Heart left ventricle (tissue), 16 donors: ENCODE measurements around the gene ADAMTS3. TPM values are rescaled to one million over a fixed set of nuclear protein-coding genes. Genes with fewer than 3 reads are reported as not detected.

Experiments
- ATAC-seq, 4 donors: fragments of 200-7000 bp; cut with Tn5 transposase; one replicate each; pipeline ENCODE4 v1.9.1; 2020 to 2022; ENCODE audit warnings: moderate library complexity in 4 of 4, mild to moderate bottlenecking in 3 of 4, moderate number of reproducible peaks in 1 of 4
- DNase-seq, 5 donors: peaks; one replicate each; pipeline ENCODE4 v3.0.0-alpha.2; 2020
- H3K27ac ChIP-seq, 12 donors: fragments of 200-600 bp; sonication (generic) in 4 of 12; one replicate each; pipeline versions ENCODE4 v1.5.0 to v1.8.0; 2016 to 2022; ENCODE audit warnings: mild to moderate bottlenecking in 2 of 12
- H3K27me3 ChIP-seq, 9 donors: fragments of 200-600 bp; sonication (generic) in 2 of 9; one replicate each; pipeline versions ENCODE4 v1.5.1 to v1.8.0; 2016 to 2022; ENCODE audit warnings: mild to moderate bottlenecking in 3 of 9
- H3K36me3 ChIP-seq, 9 donors: fragments of 200-600 bp; sonication (generic) in 2 of 9; one replicate each; pipeline versions ENCODE4 v1.5.0 to v1.8.0; 2018 to 2022; ENCODE audit warnings: mild to moderate bottlenecking in 2 of 9
- H3K4me1 ChIP-seq, 12 donors: fragments of 200-600 bp; sonication (generic) in 4 of 12; one replicate each; pipeline versions ENCODE4 v1.5.0 to v1.8.0; 2016 to 2022; ENCODE audit warnings: mild to moderate bottlenecking in 3 of 12
- H3K4me3 ChIP-seq, 12 donors: fragments of 200-600 bp; sonication (generic) in 4 of 12; one replicate each; pipeline versions ENCODE4 v1.5.0 to v1.8.0; 2017 to 2022; ENCODE audit warnings: mild to moderate bottlenecking in 9 of 12, moderate library complexity in 4 of 12
- H3K9me3 ChIP-seq, 12 donors: fragments of 200-600 bp; sonication (generic) in 4 of 12; one replicate each; pipeline versions ENCODE4 v1.5.0 to v1.8.0; 2016 to 2022; ENCODE audit warnings: mild to moderate bottlenecking in 1 of 12
- POLR2A ChIP-seq, 2 donors: fragments of 450-650 bp; IDR thresholded peaks; one replicate each; pipeline ENCODE4 v1.6.1; 2017; ENCODE audit warnings: antibody characterized with exemption in 2 of 2, mild to moderate bottlenecking in 2 of 2, moderate library complexity in 2 of 2
- WGBS, 4 donors: extraction: QIAGEN DNeasy Blood & Tissue Kit in 2 of 4; methylation state at CpG; one replicate each; pipeline versions ENCODE4 v1.1.5 to v1.1.7; 2013 to 2018; 5-methylcytosine and 5-hydroxymethylcytosine counted together
- intact Hi-C, 10 donors: fragments of 100-400 bp; cut with DNase I; formaldehyde crosslinking; loops; one replicate each; pipeline versions ENCODE4 v1.11.1 to v1.14.2; 2022
- polyA plus RNA-seq, 2 donors: library from polyadenylated mRNA; stranded (reverse); fragments of 200-250 nt; gene quantifications; one replicate each; pipeline ENCODE4 v1.2.3, GENCODE V29; 2013
- total RNA-seq, 9 donors: library from RNA; depleted of rRNA in 2 of 9; stranded (reverse); fragments of >200 nt in 2 of 9; fragmentation: NEBNext Ultra II Directional in 3 of 9; extraction: Animal tissue kit (Norgen Biotek cat#: 25700) in 3 of 9; gene quantifications; one replicate each; pipeline versions ENCODE4 v1.1.0 to v1.2.4, GENCODE V29; 2016 to 2023
- TF ChIP-seq, protein P1 (sequence below), 12 donors: fragments of 200-600 bp; sonication (generic) in 4 of 12; IDR thresholded peaks; one replicate each; pipeline versions ENCODE4 v1.5.0 to v1.8.0; 2018 to 2022; ENCODE audit warnings: antibody characterized with exemption in 12 of 12, mild to moderate bottlenecking in 5 of 12
- donor health status: ischemic (EF 13 %, LVEDD 7.1; RV severe dilation, severe dysfunction).
- donor health status: healthy with polysubstance abuse.
- donor health status: DM: no; HTN: yes; CAD: no.
- donor health status: DM: no; HTN: no; CAD: no.
- donor health status: ischemic (EF 25% LVEDD 6.9; RV normal size, moderate dysfunction).
- donor health status: ischemic (EF 25% LVEDD 5.7; RV mildly dilated, moderate dysfunction).
- donor health status: healthy.
- donor health status: DM: yes; HTN: yes; CAD: no.
- donor health status: ischemic (EF 35%, LVEDD 5.7; RV mildly dilated, moderate dysfunction).
- donor health status: nonischemic (EF 11% LVEDD 7.7; RV severe dilation, severe dysfunction).
- donor health status: DM: yes; HTN: yes; CAD: no.
- donor health status: PGD.
- donor health status: ischemic (EF 29% LVEDD 5.4; RV normal size, mild dysfunction).
- donor health status: nonischemic (EF 23%, LVEDD 6.1; RV moderate dilation, normal function).

ADAMTS3 gene
- total and polyA plus RNA-seq, 11 donors: 0.08 to 3.3 (median 0.42) TPM; not detected in 1

DNA sequence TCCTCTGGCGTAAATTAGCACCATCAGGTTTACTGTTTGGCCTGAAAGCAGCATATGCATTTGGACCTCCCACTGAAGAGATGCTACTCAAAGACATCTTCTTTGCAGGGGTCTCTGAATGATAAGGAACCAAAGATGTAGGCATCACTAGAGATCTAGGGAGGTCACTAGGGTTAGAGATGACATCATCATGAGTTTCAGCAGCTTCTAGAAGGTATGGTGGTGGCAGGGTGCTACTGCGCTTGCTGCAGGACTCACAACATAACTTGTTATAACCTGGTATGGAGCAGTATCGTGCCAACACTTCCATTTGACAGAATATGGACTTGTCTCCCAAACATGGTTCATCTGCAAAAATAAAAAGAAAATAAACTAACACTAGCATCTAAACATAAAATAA is 285.7 kb downstream of the ADAMTS3 start:
- WGBS, 4 donors: 92 to 97% (median 93%) methylated on average over 3 of the region's 3 CpGs
- TF ChIP-seq, protein P1, sequence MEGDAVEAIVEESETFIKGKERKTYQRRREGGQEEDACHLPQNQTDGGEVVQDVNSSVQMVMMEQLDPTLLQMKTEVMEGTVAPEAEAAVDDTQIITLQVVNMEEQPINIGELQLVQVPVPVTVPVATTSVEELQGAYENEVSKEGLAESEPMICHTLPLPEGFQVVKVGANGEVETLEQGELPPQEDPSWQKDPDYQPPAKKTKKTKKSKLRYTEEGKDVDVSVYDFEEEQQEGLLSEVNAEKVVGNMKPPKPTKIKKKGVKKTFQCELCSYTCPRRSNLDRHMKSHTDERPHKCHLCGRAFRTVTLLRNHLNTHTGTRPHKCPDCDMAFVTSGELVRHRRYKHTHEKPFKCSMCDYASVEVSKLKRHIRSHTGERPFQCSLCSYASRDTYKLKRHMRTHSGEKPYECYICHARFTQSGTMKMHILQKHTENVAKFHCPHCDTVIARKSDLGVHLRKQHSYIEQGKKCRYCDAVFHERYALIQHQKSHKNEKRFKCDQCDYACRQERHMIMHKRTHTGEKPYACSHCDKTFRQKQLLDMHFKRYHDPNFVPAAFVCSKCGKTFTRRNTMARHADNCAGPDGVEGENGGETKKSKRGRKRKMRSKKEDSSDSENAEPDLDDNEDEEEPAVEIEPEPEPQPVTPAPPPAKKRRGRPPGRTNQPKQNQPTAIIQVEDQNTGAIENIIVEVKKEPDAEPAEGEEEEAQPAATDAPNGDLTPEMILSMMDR (IDR thresholded peaks at IDR 0.05): no peak
- no peak for TF ChIP-seq POLR2A (IDR thresholded peaks at IDR 0.05)
- intact Hi-C loops: no loop called here

DNA sequence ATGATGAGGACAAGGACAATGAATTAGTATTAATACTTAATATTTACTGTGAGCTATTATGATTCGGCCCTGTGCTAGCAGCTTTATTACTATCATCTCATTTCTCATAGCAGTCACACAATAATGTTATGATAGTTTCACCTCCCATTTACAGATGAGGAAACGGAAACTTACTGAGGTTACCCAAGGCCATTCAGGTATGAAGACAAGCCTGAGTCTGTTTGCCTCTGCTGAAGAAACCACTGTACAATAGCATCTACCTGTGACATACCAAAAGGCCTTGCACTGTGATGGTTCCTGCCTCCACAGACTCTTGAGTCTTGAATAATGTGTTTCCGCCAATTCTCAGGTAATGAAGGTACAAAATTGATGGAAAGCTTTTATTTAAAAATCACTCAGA is 288.8 kb downstream of the ADAMTS3 start:
- no peak overlapping the region for H3K27ac ChIP-seq
- DNase-seq (no peak), ATAC-seq (no peak)
- H3K27me3 ChIP-seq: no peaks in the 10 kb centered on the region
- no peaks in the 10 kb centered on the region for H3K4me1 ChIP-seq
- no peak overlapping the region for H3K4me3 ChIP-seq
- WGBS, 4 donors: 93 to 99% (median 98%) methylated on average over 3 of the region's 3 CpGs
- no peaks in the 10 kb centered on the region for H3K9me3 ChIP-seq
- intact Hi-C loops: no loop called here
- H3K36me3 ChIP-seq: no peaks in the 10 kb centered on the region
- TF ChIP-seq POLR2A (IDR thresholded peaks at IDR 0.05): no peak
- TF ChIP-seq, protein P1 (IDR thresholded peaks at IDR 0.05): no peak

More for the DNA sequence above, 285.7 kb downstream of the ADAMTS3 start:
- Histone ChIP-seq H3K36me3 (no peaks in the 10 kb centered on the region), H3K27me3 (no peaks in the 10 kb centered on the region), H3K27ac (no peak overlapping the region), H3K4me3 (no peak overlapping the region), H3K9me3 (no peaks in the 10 kb centered on the region), H3K4me1 (no peaks in the 10 kb centered on the region)
- ATAC-seq: no peak
- no peak for DNase-seq

DNA sequence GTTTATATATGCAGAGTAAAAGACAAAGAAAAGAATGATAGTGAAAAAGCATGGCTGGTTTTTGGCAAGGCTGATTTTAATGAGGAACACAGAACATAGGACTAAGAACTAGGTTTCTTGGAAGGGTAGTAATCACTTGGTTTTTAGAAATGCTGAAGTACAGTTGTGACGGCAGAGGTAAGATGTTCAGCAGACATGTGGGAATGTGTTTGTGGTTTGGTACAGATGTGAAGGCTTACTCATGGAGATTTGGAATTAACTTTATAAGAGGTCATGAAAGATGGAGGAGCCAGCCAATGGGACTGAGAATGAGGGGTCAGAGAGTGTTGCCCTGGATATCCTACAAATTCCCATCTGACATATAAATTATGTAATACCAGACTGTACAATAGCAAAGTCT is 293.6 kb downstream of the ADAMTS3 start:
- H3K27ac ChIP-seq: no peak overlapping the region
- intact Hi-C loops: no loop called here
- TF ChIP-seq, protein P1 (IDR thresholded peaks at IDR 0.05): no peak
- no peak for TF ChIP-seq POLR2A (IDR thresholded peaks at IDR 0.05)
- WGBS, 4 donors: 72 to 88% (median 85%) methylated on average over 1 of the region's 1 CpG
- peaks cover 0 to 13% (median 3%) of the 10 kb centered on the region in 12 donors for H3K9me3 ChIP-seq
- ATAC-seq (no peak), DNase-seq (no peak)
- H3K4me3 ChIP-seq: no peak overlapping the region
- H3K36me3 ChIP-seq: no peaks in the 10 kb centered on the region
- no peaks in the 10 kb centered on the region for H3K27me3 ChIP-seq
- no peaks in the 10 kb centered on the region for H3K4me1 ChIP-seq

DNA sequence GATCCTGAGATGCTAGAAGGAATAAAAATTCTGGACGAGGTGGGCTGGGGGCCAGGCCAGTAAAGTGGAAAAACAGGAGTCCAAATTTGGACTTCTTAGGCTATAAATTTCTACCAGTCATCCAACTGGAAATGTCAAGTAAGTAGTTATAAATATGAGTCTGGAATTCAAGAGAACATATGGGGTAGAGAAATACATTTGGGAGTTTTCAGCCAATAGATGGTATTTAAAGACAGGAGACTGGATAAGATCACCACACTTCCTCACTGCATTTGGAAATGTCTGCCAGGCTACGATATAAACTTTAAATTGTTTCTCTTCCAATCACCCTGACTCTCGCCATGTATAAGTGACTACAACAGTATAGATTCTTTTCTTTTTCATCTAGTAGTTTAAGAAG is 294.8 kb downstream of the ADAMTS3 start:
- ATAC-seq: no peak
- no peak for TF ChIP-seq POLR2A (IDR thresholded peaks at IDR 0.05)
- TF ChIP-seq, protein P1 (IDR thresholded peaks at IDR 0.05): no peak

More for the DNA sequence above, 294.8 kb downstream of the ADAMTS3 start:
- Histone ChIP-seq H3K27ac (no peak overlapping the region), H3K27me3 (no peaks in the 10 kb centered on the region), H3K4me3 (no peak overlapping the region), H3K4me1 (no peaks in the 10 kb centered on the region), H3K9me3 (peaks cover 0 to 13% (median 5%) of the 10 kb centered on the region in 12 donors), H3K36me3 (no peaks in the 10 kb centered on the region)
- 73 to 83% (median 78%) methylated on average over 3 of the region's 3 CpGs for WGBS, 4 donors
- no peak for DNase-seq
- intact Hi-C loops: no loop called here
